GM19239 (cell line): Measurements from ENCODE around the gene RUFY3.
A peak's percentile ranks its signal among the peaks of the same experiment; 100 is the strongest.
"Not testable (repeated sequence)": the region's sequence is repeated elsewhere in the genome, so short reads cannot be mapped to it uniquely, and the experiment has no call there.

Source experiments
- DNase-seq: peaks from one replicate; pipeline ENCODE4 v3.0.0; 2011; ENCODE audit warnings: low spot score; ENCODE audit not compliant: insufficient read length
- FAIRE-seq: peaks from 2 replicates; lab custom pipeline; 2011; peaks lifted over from hg19 to GRCh38; lab: Jason Lieb, UNC

The RUFY3 gene

GRCh38 chr4:70765368-70765767 lies 43.6 kb downstream of the RUFY3 start:
- FAIRE-seq (peak; percentile 4), DNase-seq (no peak)

- no peak for DNase-seq
- no peak for FAIRE-seq
Measured at GRCh38 chr4:70768301-70768948, 46.7 kb downstream of the RUFY3 start.

- not testable (repeated sequence) for FAIRE-seq, DNase-seq
Measured at GRCh38 chr4:70769396-70769795, 47.6 kb downstream of the RUFY3 start.

- FAIRE-seq (peak; percentile 85), DNase-seq (peak; percentile 7)
Measured at GRCh38 chr4:70772929-70773555, 51.3 kb downstream of the RUFY3 start.

- no peak for FAIRE-seq
- no peak for DNase-seq
Measured at GRCh38 chr4:70778888-70779422, 57.2 kb downstream of the RUFY3 start.

GRCh38 chr4:70783096-70783495 lies 61.3 kb downstream of the RUFY3 start:
- FAIRE-seq (peak; percentile 47), DNase-seq (no peak)

- FAIRE-seq, result no peak
- no peak for DNase-seq
Measured at GRCh38 chr4:70787496-70787895, 65.7 kb downstream of the RUFY3 start.

GRCh38 chr4:70788733-70789132 lies 67.0 kb downstream of the RUFY3 start:
- no peak for FAIRE-seq
- DNase-seq, result no peak

- FAIRE-seq, result no peak
Measured at GRCh38 chr4:70793626-70794025, 71.9 kb downstream of the RUFY3 start.

GRCh38 chr4:70801265-70801809 lies 79.6 kb downstream of the RUFY3 start:
- DNase-seq (no peak), FAIRE-seq (no peak)

More at GRCh38 chr4:70793626-70794025, 71.9 kb downstream of the RUFY3 start:
- no peak for DNase-seq

GRCh38 chr4:70802928-70803580 lies 81.3 kb downstream of the RUFY3 start:
- DNase-seq (no peak), FAIRE-seq (no peak)

GRCh38 chr4:70808151-70808550 lies 86.4 kb downstream of the RUFY3 start:
- no peak for FAIRE-seq
- DNase-seq, result no peak

GRCh38 chr4:70815370-70815769 lies 93.6 kb downstream of the RUFY3 start:
- FAIRE-seq (no peak), DNase-seq (no peak)

GRCh38 chr4:70816894-70817293 lies 95.1 kb downstream of the RUFY3 start:
- no peak for DNase-seq
- no peak for FAIRE-seq

- FAIRE-seq, result peak; percentile 73
Measured at GRCh38 chr4:70818173-70818855, 96.5 kb downstream of the RUFY3 start.

GRCh38 chr4:70818921-70819320 lies 97.2 kb downstream of the RUFY3 start:
- FAIRE-seq (peak; percentile 28), DNase-seq (no peak)

More at GRCh38 chr4:70818173-70818855, 96.5 kb downstream of the RUFY3 start:
- no peak for DNase-seq

- no peak for FAIRE-seq
- DNase-seq, result no peak
Measured at GRCh38 chr4:70829015-70829414, 107.3 kb downstream of the RUFY3 start.

GRCh38 chr4:70829492-70829891 lies 107.7 kb downstream of the RUFY3 start:
- FAIRE-seq (no peak), DNase-seq (no peak)

- FAIRE-seq (no peak), DNase-seq (no peak)
Measured at GRCh38 chr4:70830054-70830453, 108.3 kb downstream of the RUFY3 start.

- DNase-seq, result no peak
- FAIRE-seq, result no peak
Measured at GRCh38 chr4:70831293-70831692, 109.5 kb downstream of the RUFY3 start.
